GM15510 (cell line): Measurements from ENCODE around the gene NRXN2.

Source experiments
- POLR2A ChIP-seq: IDR thresholded peaks from 3 replicates; pipeline ENCODE4 v1.6.1; 2011; ENCODE audit warnings: borderline replicate concordance; ENCODE audit not compliant: insufficient read length; ENCODE audit errors: extremely low read depth

The NRXN2 gene

GRCh38 chr11:64621283-64622019 is 101.5 kb downstream of the NRXN2 start:
- no peak for TF ChIP-seq POLR2A

- no peak for TF ChIP-seq POLR2A
Observed at GRCh38 chr11:64620381-64620971, 102.5 kb downstream of the NRXN2 start.

- TF ChIP-seq POLR2A, result no peak
Observed at GRCh38 chr11:64619811-64620380, 103.1 kb downstream of the NRXN2 start.

GRCh38 chr11:64619196-64619595 is 103.8 kb downstream of the NRXN2 start:
- TF ChIP-seq POLR2A, result no peak

GRCh38 chr11:64616817-64617216 is 106.2 kb downstream of the NRXN2 start:
- TF ChIP-seq POLR2A, result no peak

GRCh38 chr11:64614917-64615316 is 108.1 kb downstream of the NRXN2 start:
- no peak for TF ChIP-seq POLR2A

GRCh38 chr11:64613648-64614047 is 109.3 kb downstream of the NRXN2 start:
- no peak for TF ChIP-seq POLR2A

- no peak for TF ChIP-seq POLR2A
Observed at GRCh38 chr11:64611869-64612646, 110.9 kb downstream of the NRXN2 start.

GRCh38 chr11:64611176-64611575 is 111.8 kb downstream of the NRXN2 start:
- TF ChIP-seq POLR2A, result no peak

GRCh38 chr11:64610596-64610995 is 112.4 kb downstream of the NRXN2 start:
- TF ChIP-seq POLR2A, result no peak

GRCh38 chr11:64609436-64610047 is 113.5 kb downstream of the NRXN2 start:
- TF ChIP-seq POLR2A, result no peak

- no peak for TF ChIP-seq POLR2A
Observed at GRCh38 chr11:64608636-64609035, 114.4 kb downstream of the NRXN2 start.

GRCh38 chr11:64608046-64608445 is 115.0 kb downstream of the NRXN2 start:
- no peak for TF ChIP-seq POLR2A

GRCh38 chr11:64607381-64607985 is 115.5 kb downstream of the NRXN2 start:
- no peak for TF ChIP-seq POLR2A
